ENCODE measurements around the gene KAZALD1. TPM values are rescaled to one million over a fixed set of nuclear protein-coding genes. Genes with fewer than 3 reads are reported as not detected.

KAZALD1 gene
- total RNA-seq, 6 experiments from 2014 or later: 0.22 to 1.1 (median 0.57) TPM

- no peaks in the 10 kb centered on the region for H3K36me3 ChIP-seq
- no peak for ATAC-seq
Observed at GRCh38 chr10:101053516-101053915, 8.3 kb upstream of the KAZALD1 start.

DNA sequence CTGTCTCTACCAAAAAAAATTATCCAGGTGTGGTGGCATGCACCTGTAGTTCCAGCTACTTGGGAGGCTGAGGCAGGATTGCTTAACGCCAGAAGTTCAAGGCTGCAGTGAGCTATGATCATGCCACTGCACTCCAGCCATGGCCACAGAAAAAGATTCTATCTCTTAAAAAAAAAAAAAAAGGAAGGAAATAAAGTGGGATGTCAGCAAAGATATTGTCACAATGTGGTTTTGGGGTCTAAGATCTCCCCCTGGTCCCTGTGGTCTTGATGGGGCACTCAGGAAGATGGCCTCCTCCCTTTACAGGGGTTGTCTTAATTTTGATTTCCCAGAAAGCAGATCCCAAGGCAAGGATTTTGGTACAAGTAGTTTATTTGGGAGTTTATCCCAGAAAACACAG is 7.4 kb upstream of the KAZALD1 start:
- Histone ChIP-seq H3K4me3 (no peak overlapping the region), H3K4me1 (peaks cover 0 to 5% (median 0%) of the 10 kb centered on the region in 4 donors), H3K9me3 (no peaks in the 10 kb centered on the region), H3K27me3 (peaks cover 0 to 7% of the 10 kb centered on the region in 2 donors), H3K36me3 (no peaks in the 10 kb centered on the region), H3K27ac (no peak overlapping the region)
- TF ChIP-seq CTCF (IDR thresholded peaks at IDR 0.05) (no peak), POLR2A (IDR thresholded peaks at IDR 0.05) (no peak)
- 75% methylated on average over 1 of the region's 1 CpG for WGBS (ENCODE audit: insufficient coverage, low coverage, low lambda C conversion rate, missing lambda C conversion rate)
- intact Hi-C loops (cut with DNase I): no loop called here
- DNase-seq (no peak), ATAC-seq (no peak)

More at GRCh38 chr10:101053516-101053915, 8.3 kb upstream of the KAZALD1 start:
- peaks cover 0 to 14% of the 10 kb centered on the region in 2 donors for H3K27me3 ChIP-seq
- no peak overlapping the region for H3K27ac ChIP-seq
- no peak for DNase-seq
- H3K4me3 ChIP-seq: no peak overlapping the region
- peaks cover 0 to 5% (median 0%) of the 10 kb centered on the region in 4 donors for H3K4me1 ChIP-seq
- no peak for TF ChIP-seq POLR2A (IDR thresholded peaks at IDR 0.05)
- TF ChIP-seq CTCF (IDR thresholded peaks at IDR 0.05): no peak
- H3K9me3 ChIP-seq: no peaks in the 10 kb centered on the region
- intact Hi-C loops (cut with DNase I): no loop called here

GRCh38 chr10:101054876-101055275 is 6.9 kb upstream of the KAZALD1 start:
- H3K27ac ChIP-seq: no peak overlapping the region
- intact Hi-C loops (cut with DNase I): no loop called here
- H3K4me3 ChIP-seq: no peak overlapping the region
- H3K9me3 ChIP-seq: no peaks in the 10 kb centered on the region
- peaks cover 0 to 6% (median 0%) of the 10 kb centered on the region in 4 donors for H3K4me1 ChIP-seq
- 85% methylated on average over 5 of the region's 5 CpGs for WGBS (ENCODE audit: insufficient coverage, low coverage, low lambda C conversion rate, missing lambda C conversion rate)
- no peaks in the 10 kb centered on the region for H3K36me3 ChIP-seq
- DNase-seq (no peak), ATAC-seq (no peak)
- TF ChIP-seq POLR2A (IDR thresholded peaks at IDR 0.05) (no peak), CTCF (IDR thresholded peaks at IDR 0.05) (no peak)
- H3K27me3 ChIP-seq: peaks cover 0 to 3% of the 10 kb centered on the region in 2 donors

DNA sequence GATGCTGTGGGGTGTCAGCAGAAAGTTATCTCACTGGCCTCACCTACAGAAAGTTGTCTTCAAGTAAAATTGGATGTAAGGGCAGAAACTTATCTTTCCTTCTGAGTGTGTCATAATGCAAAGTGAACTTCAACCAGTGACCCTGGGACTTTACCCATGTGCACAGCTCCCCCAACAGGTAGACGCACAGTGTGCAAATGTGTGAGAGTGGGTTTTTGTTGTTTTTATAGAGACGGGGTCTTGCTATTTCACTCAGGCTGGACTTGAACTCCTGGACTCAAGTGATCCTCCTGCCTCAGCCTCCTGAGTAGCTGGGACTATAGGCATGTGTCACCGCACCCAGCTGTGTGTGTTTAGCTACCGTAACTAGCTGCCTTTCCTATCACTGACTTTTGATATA is 6.4 kb upstream of the KAZALD1 start:
- Histone ChIP-seq H3K36me3 (no peaks in the 10 kb centered on the region), H3K9me3 (no peaks in the 10 kb centered on the region), H3K4me3 (no peak overlapping the region), H3K27ac (no peak overlapping the region), H3K4me1 (peaks cover 0 to 6% (median 1%) of the 10 kb centered on the region in 4 donors), H3K27me3 (no peaks in the 10 kb centered on the region)
- TF ChIP-seq CTCF (IDR thresholded peaks at IDR 0.05) (no peak), POLR2A (IDR thresholded peaks at IDR 0.05) (no peak)
- WGBS (ENCODE audit: insufficient coverage, low coverage, low lambda C conversion rate, missing lambda C conversion rate): 88% methylated on average over 3 of the region's 4 CpGs
- no peak for ATAC-seq
- DNase-seq: no peak
- intact Hi-C loops (cut with DNase I): no loop called here
